Stimulated activated CD8-positive, alpha-beta memory T cell treated with anti-CD3 and anti-CD28 coated beads, Interleukin-12 subunit alpha, Interleukin-12 subunit beta, amount 100 ng/mL, for 24 hours (primary cell): ENCODE results near the gene MSRB2.
"Not testable (repeated sequence)": the region's sequence is repeated elsewhere in the genome, so short reads cannot be mapped to it uniquely, and the experiment has no call there.

ENCODE experiments used
- DNase-seq: peaks from one replicate; pipeline ENCODE4 v3.0.0-alpha.2; 2020; ENCODE audit errors: extremely low read depth

Gene MSRB2

GRCh38 chr10:23070092-23070912 lies 25.1 kb upstream of the MSRB2 start:
- not testable (repeated sequence) for DNase-seq

DNA sequence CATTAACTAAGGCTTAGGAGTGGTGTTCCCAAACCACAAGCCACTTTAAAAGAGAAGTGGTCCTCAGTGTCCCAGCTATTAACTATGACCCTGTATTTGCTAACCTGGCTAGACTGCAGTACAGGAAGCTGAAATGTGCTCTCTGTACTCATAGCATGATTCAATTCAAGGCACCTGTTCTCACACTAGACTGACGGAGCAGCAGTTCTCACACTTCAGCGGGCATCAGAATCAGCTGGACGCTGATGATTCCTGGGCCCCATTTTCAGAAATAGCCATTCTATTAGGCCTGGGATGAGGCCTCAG lies 24.5 kb upstream of the MSRB2 start:
- DNase-seq = no peak

DNA sequence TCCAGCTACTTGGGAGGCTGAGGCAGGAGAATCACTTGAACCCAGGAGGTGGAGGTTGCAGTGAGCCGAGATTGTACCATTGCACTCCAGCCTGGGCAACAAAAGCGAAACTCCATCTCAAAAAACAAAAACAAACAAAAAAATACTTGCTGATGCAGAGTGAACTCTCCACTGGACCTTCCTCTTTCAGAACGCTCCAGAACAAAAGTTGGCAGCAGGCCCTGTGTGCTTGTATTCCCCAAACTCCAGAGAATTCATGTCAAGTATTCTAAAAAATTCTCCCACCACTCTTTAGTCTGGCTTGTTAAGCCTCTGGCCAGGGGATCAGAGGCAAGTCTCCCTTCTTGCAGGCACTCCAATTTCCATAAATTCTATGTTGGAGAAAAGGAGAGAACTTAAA lies 22.8 kb upstream of the MSRB2 start:
- not testable (repeated sequence) for DNase-seq

DNA sequence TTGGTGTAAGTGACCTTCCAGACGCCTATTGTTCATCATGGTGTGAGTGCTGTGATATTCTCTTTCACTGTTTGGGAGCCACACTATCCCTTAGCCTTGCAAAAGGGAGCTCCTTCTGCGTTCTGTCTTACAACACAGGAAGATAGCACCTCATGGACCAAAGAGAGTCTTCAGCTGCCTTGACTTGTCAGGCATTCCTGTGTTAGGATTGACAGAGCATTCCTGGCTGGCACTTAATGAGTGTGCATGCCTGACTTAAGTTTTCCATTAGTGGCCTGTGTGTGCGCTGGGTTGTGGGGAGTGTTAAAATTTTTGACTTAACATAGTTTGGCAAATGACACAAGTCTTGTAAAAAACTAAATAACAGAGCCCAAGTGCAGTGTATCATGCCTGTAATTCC lies 21.9 kb upstream of the MSRB2 start:
- no peak for DNase-seq

- no peak for DNase-seq
Measured at GRCh38 chr10:23075672-23076071, 19.7 kb upstream of the MSRB2 start.

DNA sequence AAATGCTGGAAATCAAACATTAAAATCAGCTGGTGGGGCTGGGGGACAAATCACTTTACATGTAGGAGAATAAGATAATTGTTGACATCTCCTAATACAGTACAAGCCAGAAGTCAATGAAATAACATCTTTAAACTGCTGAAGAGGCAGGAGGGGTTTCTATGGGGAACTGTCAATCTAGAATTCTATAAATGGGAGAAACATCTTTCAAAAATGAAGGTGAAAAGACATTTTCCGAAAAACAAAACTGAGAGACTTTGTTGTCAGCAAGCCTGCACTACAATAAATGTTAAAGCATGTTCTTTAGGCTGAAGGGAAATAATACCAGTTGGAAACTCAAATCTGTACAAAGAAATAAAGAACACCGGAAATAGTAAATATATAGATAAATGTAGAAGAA lies 17.3 kb upstream of the MSRB2 start:
- DNase-seq = no peak

DNA sequence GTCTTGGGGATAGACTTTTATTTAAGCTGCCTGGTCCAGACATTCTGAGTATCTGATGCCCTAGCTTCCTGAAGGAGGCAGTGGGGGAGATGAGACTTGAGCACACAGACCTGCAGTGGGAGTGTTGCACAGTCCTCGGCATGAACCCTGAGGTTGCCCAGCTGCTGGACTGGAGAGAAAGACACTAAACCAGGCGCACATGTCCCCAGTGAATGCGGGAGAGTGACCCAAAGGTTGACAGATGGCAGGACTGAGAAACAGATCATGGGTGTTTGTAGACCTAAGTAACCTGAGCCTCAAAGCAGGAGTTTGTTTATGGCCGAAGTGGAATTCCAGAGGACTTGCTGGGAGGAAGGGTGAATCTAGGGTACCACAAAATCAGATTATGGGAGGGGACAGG lies 15.7 kb upstream of the MSRB2 start:
- no peak for DNase-seq

GRCh38 chr10:23080262-23080661 lies 15.1 kb upstream of the MSRB2 start:
- DNase-seq = no peak

DNA sequence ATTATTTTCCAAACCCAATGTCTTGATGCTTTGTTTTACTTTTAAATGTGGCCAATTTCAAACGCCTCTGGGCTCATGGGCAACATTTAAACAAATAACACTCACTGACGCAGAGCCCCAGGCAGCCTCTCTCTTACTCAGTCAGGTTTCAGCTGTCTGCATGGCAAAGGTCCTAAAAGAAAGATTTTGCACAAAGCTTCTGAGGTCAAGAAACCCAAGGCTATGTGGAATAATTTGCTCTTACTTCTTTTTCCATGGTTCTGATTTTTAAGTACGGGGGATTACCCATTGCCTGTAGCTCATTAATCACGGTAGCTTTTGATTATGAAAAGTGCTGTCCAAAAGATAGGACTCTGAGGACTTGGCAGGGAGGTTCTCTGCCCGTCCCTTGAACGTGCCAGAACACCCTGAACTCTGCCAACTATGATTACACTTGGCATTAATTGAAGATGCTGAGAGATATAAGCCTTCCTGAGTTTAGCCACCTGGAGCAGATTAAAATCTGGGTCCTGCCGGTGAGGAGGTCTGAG lies 14.1 kb upstream of the MSRB2 start:
- no peak for DNase-seq

DNA sequence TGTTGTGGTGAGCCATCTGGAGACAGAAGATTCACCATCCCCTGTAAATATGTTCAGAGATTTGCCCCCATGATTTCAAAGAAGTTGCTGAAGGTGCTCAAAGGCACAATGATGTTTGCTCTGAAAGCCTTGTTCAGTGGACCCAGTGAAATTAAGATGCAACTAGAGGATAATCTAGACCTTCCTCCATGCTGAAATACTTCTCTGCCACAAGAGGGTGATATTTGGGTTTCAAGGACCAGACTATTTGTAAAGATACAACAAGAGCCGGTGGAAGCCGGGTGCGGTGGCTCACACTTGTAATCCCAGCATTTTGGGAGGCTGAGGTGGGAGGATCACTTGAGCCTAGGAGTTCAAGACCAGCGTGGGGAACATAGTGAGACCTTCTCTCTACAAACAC lies 13.5 kb upstream of the MSRB2 start:
- DNase-seq = no peak

DNA sequence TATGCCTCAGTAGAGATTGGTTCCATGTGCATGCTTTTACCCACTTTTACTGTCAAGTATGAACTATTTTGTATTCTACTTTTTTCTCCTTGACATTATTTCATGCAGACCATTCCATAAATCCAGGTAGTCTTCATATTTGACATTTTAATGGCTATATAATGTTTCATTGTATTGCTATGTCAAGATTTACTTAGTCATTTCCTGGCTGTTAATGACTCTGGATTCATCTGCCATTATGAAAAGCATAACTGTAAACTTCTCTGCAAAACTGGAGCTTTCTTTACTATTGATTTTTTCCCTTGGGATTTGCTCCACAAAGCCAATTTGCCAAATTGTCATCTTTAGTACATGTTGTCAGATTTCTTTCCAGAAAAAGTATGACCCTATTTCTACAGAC lies 6.8 kb upstream of the MSRB2 start:
- no peak for DNase-seq

GRCh38 chr10:23094786-23095403 lies 484 bp upstream of the MSRB2 start:
- no peak for DNase-seq

DNA sequence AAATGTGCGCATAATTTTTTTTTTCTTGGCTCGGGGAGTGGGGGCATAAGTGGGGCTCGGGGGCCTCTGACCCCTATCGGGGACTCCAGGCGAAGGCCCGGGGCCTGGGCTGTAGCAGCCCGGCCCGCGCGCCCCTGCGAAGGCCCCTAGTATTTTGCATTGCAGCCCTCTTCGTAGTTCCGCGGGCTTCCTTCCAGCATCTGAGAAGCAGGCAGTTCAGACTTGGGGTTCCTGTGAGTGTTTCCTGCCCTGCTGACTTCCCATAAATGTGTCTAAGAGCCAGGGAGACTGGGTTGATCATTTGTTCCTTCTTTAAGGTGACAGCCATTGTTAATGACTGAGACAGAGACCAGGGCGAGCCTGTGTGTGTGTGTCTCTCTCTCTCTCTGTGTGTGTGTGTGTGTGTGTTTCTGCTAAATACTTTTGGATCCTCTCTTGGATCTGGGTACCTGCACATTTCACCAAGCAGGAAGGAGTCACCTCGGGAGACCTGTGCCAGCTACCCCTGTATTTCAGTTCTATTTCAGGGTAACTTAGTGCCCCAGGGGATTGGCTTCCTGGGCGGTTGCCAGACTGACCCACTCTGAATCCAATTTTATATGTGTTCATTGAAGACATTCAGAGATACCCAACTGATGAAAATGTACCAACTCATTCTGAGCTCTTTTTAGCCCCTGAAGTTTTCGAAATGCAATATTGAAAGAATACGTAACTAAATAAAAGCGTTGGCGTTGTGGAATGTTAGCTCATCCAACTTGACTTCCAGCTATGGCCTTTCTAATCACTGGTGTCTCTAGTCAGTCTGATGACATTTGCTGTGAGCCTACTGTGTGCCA lies 805 bp downstream of the MSRB2 start:
- DNase-seq = no peak

GRCh38 chr10:23096802-23097549 lies 1.6 kb downstream of the MSRB2 start:
- DNase-seq = no peak

GRCh38 chr10:23099079-23099478 lies 3.7 kb downstream of the MSRB2 start:
- no peak for DNase-seq

DNA sequence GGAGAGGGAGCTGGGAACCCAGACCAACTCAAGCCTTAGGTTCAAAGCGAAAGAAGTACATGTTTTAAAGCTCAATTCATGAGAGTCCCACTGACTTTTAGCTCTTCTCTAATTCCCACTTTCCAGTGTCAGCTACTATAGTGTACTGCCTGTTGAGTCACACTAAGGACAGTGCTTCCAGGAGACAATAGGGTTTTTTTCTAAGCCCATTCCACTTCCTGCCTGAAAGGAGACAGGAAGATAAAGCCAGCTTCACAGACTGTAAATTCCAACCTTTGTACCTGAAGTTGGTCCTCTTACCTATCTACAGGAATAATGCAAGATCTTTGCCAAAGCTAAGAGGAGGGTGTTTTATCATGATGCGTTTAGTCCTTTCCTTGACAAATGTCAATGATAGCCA lies 4.4 kb downstream of the MSRB2 start:
- DNase-seq = no peak

GRCh38 chr10:23100331-23101030 lies 5.1 kb downstream of the MSRB2 start:
- no peak for DNase-seq

- DNase-seq = no peak
Measured at GRCh38 chr10:23106331-23107072, 11.1 kb downstream of the MSRB2 start.

DNA sequence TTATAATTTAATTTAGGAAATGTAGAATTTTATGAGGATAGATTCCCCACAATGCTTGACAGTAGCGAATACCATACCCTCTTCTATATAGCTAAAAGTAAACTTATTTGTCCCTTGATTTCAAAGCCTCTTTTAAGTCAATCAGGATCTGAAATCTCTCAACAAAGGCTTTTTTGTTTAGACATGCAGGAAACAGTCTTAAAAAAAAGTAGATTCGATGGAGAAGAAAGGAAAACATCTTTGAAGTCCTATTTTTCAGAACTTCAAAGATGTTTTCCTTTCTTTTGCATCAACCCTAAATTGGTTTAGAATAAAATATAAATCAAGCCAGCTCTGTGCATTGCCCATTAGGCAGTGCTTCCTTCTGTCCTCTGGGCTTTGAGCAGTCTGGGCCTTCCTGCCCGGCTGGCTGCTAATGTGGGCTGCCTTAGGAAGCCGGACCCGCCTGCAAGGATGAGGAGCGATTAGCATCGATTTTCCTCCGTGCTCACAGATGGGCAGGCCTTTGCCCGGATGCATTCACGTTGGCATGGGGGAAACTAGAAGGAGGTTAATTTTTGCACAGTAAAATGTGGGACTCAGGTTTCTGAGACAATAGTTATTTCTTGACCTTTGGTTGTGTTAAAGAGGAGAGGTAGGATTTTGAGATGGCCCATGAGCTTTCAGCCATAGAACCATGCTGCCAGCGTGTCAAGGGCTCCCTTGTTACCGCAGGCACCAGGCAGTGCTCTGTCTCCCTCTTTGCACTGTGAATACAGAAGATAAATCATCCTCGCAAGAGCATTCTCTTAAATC lies 15.5 kb downstream of the MSRB2 start:
- no peak for DNase-seq
